Stimulated activated CD4-positive, alpha-beta T cell treated with anti-CD3 and anti-CD28 coated beads, TNF-alpha, amount 100 ng/mL, for 24 hours (primary cell): ENCODE results near the gene FAM117A.
"Not testable (repeated sequence)": the region's sequence is repeated elsewhere in the genome, so short reads cannot be mapped to it uniquely, and the experiment has no call there.

Experiments
- DNase-seq, 3 experiments: peaks; one replicate each; pipeline ENCODE4 v3.0.0-alpha.2; 2020; ENCODE audit warnings: low read depth in 3 of 3

The FAM117A gene

GRCh38 chr17:49762151-49762941, 1.6 kb downstream of the FAM117A start:
- DNase-seq = no peak

- no peak for DNase-seq
These were observed 2.9 kb downstream of the FAM117A start for GRCh38 chr17:49760932-49761558.

- no peak for DNase-seq
These were observed 3.6 kb downstream of the FAM117A start for GRCh38 chr17:49760296-49760695.

- DNase-seq = no peak
These were observed 4.7 kb downstream of the FAM117A start for GRCh38 chr17:49759203-49759602.

- not testable (repeated sequence) for DNase-seq
These were observed 5.4 kb downstream of the FAM117A start for GRCh38 chr17:49758464-49759010.

GRCh38 chr17:49757151-49757777, 6.7 kb downstream of the FAM117A start:
- DNase-seq = no peak

- no peak for DNase-seq
These were observed 7.4 kb downstream of the FAM117A start for GRCh38 chr17:49756323-49757150.

GRCh38 chr17:49755663-49756283, 8.2 kb downstream of the FAM117A start:
- no peak for DNase-seq

- DNase-seq = no peak
These were observed 10.0 kb downstream of the FAM117A start for GRCh38 chr17:49753959-49754391.

- DNase-seq = no peak
These were observed 11.4 kb downstream of the FAM117A start for GRCh38 chr17:49752508-49752907.

GRCh38 chr17:49749730-49750129, 14.2 kb downstream of the FAM117A start:
- DNase-seq = no peak

GRCh38 chr17:49748791-49749190, 15.1 kb downstream of the FAM117A start:
- peak; percentile 22 to 44 (median 41) for DNase-seq

GRCh38 chr17:49748223-49748622, 15.7 kb downstream of the FAM117A start:
- no peak for DNase-seq

- no peak for DNase-seq
These were observed 16.3 kb downstream of the FAM117A start for GRCh38 chr17:49747632-49748031.

GRCh38 chr17:49746791-49747490, 17.0 kb downstream of the FAM117A start:
- peak in 1 of 3 experiments; percentile 5 for DNase-seq

GRCh38 chr17:49745175-49746139, 18.5 kb downstream of the FAM117A start:
- no peak for DNase-seq

- no peak for DNase-seq
These were observed 21.7 kb downstream of the FAM117A start for GRCh38 chr17:49742166-49742638.

GRCh38 chr17:49741692-49742076, 22.2 kb downstream of the FAM117A start:
- DNase-seq = no peak

GRCh38 chr17:49741009-49741691, 22.8 kb downstream of the FAM117A start:
- DNase-seq = no peak
